HEK293 (cell line): ENCODE results near the gene DAND5.
A peak's percentile ranks its signal among the peaks of the same experiment; 100 is the strongest.

Source experiments
- CTCF ChIA-PET: fragments of 350-600 bp; formaldehyde crosslinking; extraction: SDS; loops from one replicate; lab custom pipeline; 2021; ENCODE audit warnings: antibody characterized with exemption; lab: Yijun Ruan, JAX
- POLR2A ChIA-PET: fragments of 300-600 bp; formaldehyde crosslinking; extraction: SDS; loops from one replicate; lab custom pipeline; 2020; ENCODE audit warnings: antibody characterized with exemption, inconsistent platforms; lab: Yijun Ruan, JAX
- H3K27ac ChIP-seq: fragments of 200-500 bp; sonication (Bioruptor generic); 2 replicates; pipeline ENCODE4 v1.5.1; 2014; ENCODE audit warnings: low read depth, low read length, control low read depth, inconsistent platforms; ENCODE audit errors: extremely low read depth
- H3K36me3 ChIP-seq, 2 experiments: fragments of 200-500 bp in 1 of 2; sonication (Bioruptor generic) in 1 of 2; 1 replicate in 1 of 2; 2 replicates in 1 of 2; pipeline ENCODE4 v1.5.1; 2014 to 2017; ENCODE audit warnings: inconsistent platforms in 2 of 2, low read length in 2 of 2; ENCODE audit not compliant: control insufficient read depth in 2 of 2, insufficient read depth in 1 of 2
- H3K4me1 ChIP-seq: fragments of 200-500 bp; sonication (Bioruptor generic); 2 replicates; pipeline ENCODE4 v1.5.1; 2014; ENCODE audit warnings: mild to moderate bottlenecking, low read length, inconsistent platforms; ENCODE audit not compliant: control insufficient read depth, insufficient read depth
- H3K4me3 ChIP-seq: 2 replicates; pipeline ENCODE4 v1.5.1; 2011; ENCODE audit warnings: low read depth, mild to moderate bottlenecking, control low read depth, low read length, moderate library complexity
- H3K9me3 ChIP-seq: fragments of 200-500 bp; sonication (Bioruptor generic); 2 replicates; pipeline ENCODE4 v1.5.1; 2014; ENCODE audit warnings: low read depth, low read length, inconsistent platforms; ENCODE audit not compliant: control insufficient read depth, insufficient read depth
- BCL11A ChIP-seq: fragments of 450-650 bp; formaldehyde crosslinking; IDR thresholded peaks from 2 replicates; pipeline ENCODE4 v1.5.1; 2016; ENCODE audit warnings: low read depth, missing biosample characterization, missing genetic modification characterization
- GLIS1 ChIP-seq: fragments of 450-650 bp; formaldehyde crosslinking; IDR thresholded peaks from 2 replicates; pipeline ENCODE4 v1.5.1; 2016; ENCODE audit warnings: missing biosample characterization, missing genetic modification characterization
- KLF9 ChIP-seq: fragments of 450-650 bp; formaldehyde crosslinking; IDR thresholded peaks from 2 replicates; pipeline ENCODE4 v1.5.1; 2016; ENCODE audit warnings: missing biosample characterization, missing genetic modification characterization, low read depth
- OVOL3 ChIP-seq: fragments of 450-650 bp; formaldehyde crosslinking; IDR thresholded peaks from 2 replicates; pipeline ENCODE4 v1.5.1; 2016; ENCODE audit warnings: missing biosample characterization, missing genetic modification characterization
- SCRT2 ChIP-seq: fragments of 450-650 bp; formaldehyde crosslinking; IDR thresholded peaks from 2 replicates; pipeline ENCODE4 v1.5.1; 2016; ENCODE audit warnings: missing biosample characterization, missing genetic modification characterization
- SP3 ChIP-seq: fragments of 450-650 bp; formaldehyde crosslinking; IDR thresholded peaks from 2 replicates; pipeline ENCODE4 v1.5.1; 2016; ENCODE audit warnings: missing biosample characterization, missing genetic modification characterization
- SP7 ChIP-seq: fragments of 450-650 bp; formaldehyde crosslinking; IDR thresholded peaks from 2 replicates; pipeline ENCODE4 v1.5.1; 2016; ENCODE audit warnings: missing biosample characterization, missing genetic modification characterization
- YY1 ChIP-seq: fragments of 450-650 bp; formaldehyde crosslinking; IDR thresholded peaks from 2 replicates; pipeline ENCODE4 v1.5.1; 2018; ENCODE audit warnings: missing biosample characterization, missing genetic modification characterization
- ZBTB17 ChIP-seq: fragments of 450-650 bp; formaldehyde crosslinking; IDR thresholded peaks from 2 replicates; pipeline ENCODE4 v1.5.1; 2016; ENCODE audit warnings: missing biosample characterization, missing genetic modification characterization
- ZBTB21 ChIP-seq: fragments of 450-650 bp; formaldehyde crosslinking; IDR thresholded peaks from 2 replicates; pipeline ENCODE4 v1.5.1; 2017; ENCODE audit warnings: missing biosample characterization, missing genetic modification characterization
- ZBTB8A ChIP-seq: fragments of 450-650 bp; formaldehyde crosslinking; IDR thresholded peaks from 2 replicates; pipeline ENCODE4 v1.5.1; 2016; ENCODE audit warnings: missing biosample characterization, missing genetic modification characterization
- ZNF239 ChIP-seq: fragments of 450-650 bp; formaldehyde crosslinking; IDR thresholded peaks from 2 replicates; pipeline ENCODE4 v1.5.1; 2016; ENCODE audit warnings: missing biosample characterization, missing genetic modification characterization
- ZNF426 ChIP-seq: fragments of 450-650 bp; formaldehyde crosslinking; IDR thresholded peaks from 2 replicates; pipeline ENCODE4 v1.5.1; 2017; ENCODE audit warnings: missing biosample characterization, missing genetic modification characterization, mild to moderate bottlenecking, inconsistent platforms, moderate library complexity
- ZNF501 ChIP-seq: fragments of 450-650 bp; formaldehyde crosslinking; IDR thresholded peaks from 2 replicates; pipeline ENCODE4 v1.5.1; 2016; ENCODE audit warnings: missing biosample characterization, missing genetic modification characterization
- ZNF560 ChIP-seq: fragments of 450-650 bp; formaldehyde crosslinking; IDR thresholded peaks from 2 replicates; pipeline ENCODE4 v1.5.1; 2017; ENCODE audit warnings: missing biosample characterization, missing genetic modification characterization, borderline replicate concordance
- ZNF658 ChIP-seq: fragments of 450-650 bp; formaldehyde crosslinking; IDR thresholded peaks from 2 replicates; pipeline ENCODE4; 2016; ENCODE audit warnings: missing biosample characterization, missing genetic modification characterization
- ZSCAN30 ChIP-seq: fragments of 450-650 bp; IDR thresholded peaks from 2 replicates; pipeline ENCODE4 v1.5.1; 2018; ENCODE audit warnings: missing biosample characterization, mild to moderate bottlenecking, missing genetic modification characterization, moderate library complexity
- ZXDB ChIP-seq: fragments of 450-650 bp; formaldehyde crosslinking; IDR thresholded peaks from 2 replicates; pipeline ENCODE4 v1.5.1; 2016; ENCODE audit warnings: missing biosample characterization, missing genetic modification characterization
- TF ChIP-seq, protein P1 (sequence below): fragments of 450-650 bp; formaldehyde crosslinking; IDR thresholded peaks from 2 replicates; pipeline ENCODE4 v1.5.1; 2016; ENCODE audit warnings: missing biosample characterization, missing genetic modification characterization
- TF ChIP-seq, protein P2 (sequence below): fragments of 450-650 bp; formaldehyde crosslinking; IDR thresholded peaks from 2 replicates; pipeline ENCODE4 v1.5.1; 2016; ENCODE audit warnings: missing biosample characterization, missing genetic modification characterization
- TF ChIP-seq, protein P3 (sequence below): fragments of 450-650 bp; formaldehyde crosslinking; optimal IDR thresholded peaks from 2 replicates; pipeline ENCODE3; 2016; ENCODE audit warnings: missing biosample characterization, mild to moderate bottlenecking, missing genetic modification characterization
- TF ChIP-seq, protein P4 (sequence below): fragments of 450-650 bp; formaldehyde crosslinking; IDR thresholded peaks from 2 replicates; pipeline ENCODE4 v1.5.1; 2017; ENCODE audit warnings: missing biosample characterization, missing genetic modification characterization
- TF ChIP-seq, protein P5 (sequence below): fragments of 450-650 bp; formaldehyde crosslinking; IDR thresholded peaks from 2 replicates; pipeline ENCODE4 v1.5.1; 2016; ENCODE audit warnings: missing biosample characterization, missing genetic modification characterization, low read depth
- TF ChIP-seq, protein P6 (sequence below): fragments of 450-650 bp; formaldehyde crosslinking; conservative IDR thresholded peaks from 2 replicates; pipeline ENCODE4 v1.5.1; 2016; ENCODE audit warnings: low read depth, missing biosample characterization, missing genetic modification characterization

DAND5 gene

DNA sequence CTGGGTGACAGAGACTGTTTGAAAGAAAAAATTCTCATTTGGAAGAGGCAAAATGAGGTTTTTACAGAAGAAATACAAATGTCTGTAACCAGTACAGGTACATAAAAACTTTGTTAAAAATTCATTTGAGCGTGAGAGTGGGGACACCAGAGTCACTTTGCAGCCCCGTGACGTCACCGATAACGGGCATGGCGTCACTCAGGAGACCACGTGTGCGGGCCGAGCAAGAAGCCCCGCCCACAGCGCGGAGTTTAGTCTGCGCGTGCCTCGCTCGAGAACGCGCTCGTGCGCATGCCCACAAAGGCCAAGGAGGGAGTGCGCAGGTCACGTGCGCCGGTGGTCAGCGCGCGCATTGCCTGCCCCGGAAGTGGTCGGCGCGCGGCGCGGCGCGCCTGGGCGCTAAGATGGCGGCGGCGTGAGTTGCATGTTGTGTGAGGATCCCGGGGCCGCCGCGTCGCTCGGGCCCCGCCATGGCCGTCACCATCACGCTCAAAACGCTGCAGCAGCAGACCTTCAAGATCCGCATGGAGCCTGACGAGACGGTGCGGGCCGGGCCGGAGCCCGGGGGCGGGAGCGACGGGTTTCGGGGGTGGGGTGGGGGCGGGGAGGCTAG lies 23.8 kb upstream of the DAND5 start, which contains the start of gene RAD23A:
TSS of gene RAD23A (plus strand) at position 384 of the 613 bp plus-strand sequence. CDS start at position 471, 87 bp downstream.
- ChIA-PET POLR2A (interaction anchor here (0.9 to 2.1 kb wide), 5 partner anchors 8 to 148 kb away, joined by 3 to 12 read pairs (median 5); partner anchors contain the start of gene CALR), CTCF (interaction anchor here (0.6 to 6.2 kb wide), 3 partner anchors 20 to 1096 kb away, joined by 3 to 31 read pairs (median 3); no protein-coding TSS in a partner anchor)
- Histone ChIP-seq H3K4me1 (peaks cover 3% of the 10 kb centered on the region; the same call in 1 of the 2 replicates), H3K9me3 (no peaks in the 10 kb centered on the region), H3K27ac (peak within 1 kb of the TSS; percentile 83), H3K36me3 (peaks cover 48 to 77% of the 10 kb centered on the region in 2 experiments), H3K4me3 (peak within 1 kb of the TSS; percentile 84)
- TF ChIP-seq, protein P1, sequence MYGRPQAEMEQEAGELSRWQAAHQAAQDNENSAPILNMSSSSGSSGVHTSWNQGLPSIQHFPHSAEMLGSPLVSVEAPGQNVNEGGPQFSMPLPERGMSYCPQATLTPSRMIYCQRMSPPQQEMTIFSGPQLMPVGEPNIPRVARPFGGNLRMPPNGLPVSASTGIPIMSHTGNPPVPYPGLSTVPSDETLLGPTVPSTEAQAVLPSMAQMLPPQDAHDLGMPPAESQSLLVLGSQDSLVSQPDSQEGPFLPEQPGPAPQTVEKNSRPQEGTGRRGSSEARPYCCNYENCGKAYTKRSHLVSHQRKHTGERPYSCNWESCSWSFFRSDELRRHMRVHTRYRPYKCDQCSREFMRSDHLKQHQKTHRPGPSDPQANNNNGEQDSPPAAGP (tag by site-specific recombination) = peak; percentile 80
- TF ChIP-seq, protein P2, sequence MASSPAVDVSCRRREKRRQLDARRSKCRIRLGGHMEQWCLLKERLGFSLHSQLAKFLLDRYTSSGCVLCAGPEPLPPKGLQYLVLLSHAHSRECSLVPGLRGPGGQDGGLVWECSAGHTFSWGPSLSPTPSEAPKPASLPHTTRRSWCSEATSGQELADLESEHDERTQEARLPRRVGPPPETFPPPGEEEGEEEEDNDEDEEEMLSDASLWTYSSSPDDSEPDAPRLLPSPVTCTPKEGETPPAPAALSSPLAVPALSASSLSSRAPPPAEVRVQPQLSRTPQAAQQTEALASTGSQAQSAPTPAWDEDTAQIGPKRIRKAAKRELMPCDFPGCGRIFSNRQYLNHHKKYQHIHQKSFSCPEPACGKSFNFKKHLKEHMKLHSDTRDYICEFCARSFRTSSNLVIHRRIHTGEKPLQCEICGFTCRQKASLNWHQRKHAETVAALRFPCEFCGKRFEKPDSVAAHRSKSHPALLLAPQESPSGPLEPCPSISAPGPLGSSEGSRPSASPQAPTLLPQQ (tag by site-specific recombination) = peak; percentile 44; the same call in 1 of the 2 replicates
- TF ChIP-seq SCRT2 (tag by site-specific recombination) = no peak
- peak; percentile 63 for TF ChIP-seq ZXDB (tag by site-specific recombination)
- peak; percentile 46; the same call in 1 of the 2 replicates for TF ChIP-seq ZSCAN30 (tag by site-specific recombination)
- TF ChIP-seq, protein P3, sequence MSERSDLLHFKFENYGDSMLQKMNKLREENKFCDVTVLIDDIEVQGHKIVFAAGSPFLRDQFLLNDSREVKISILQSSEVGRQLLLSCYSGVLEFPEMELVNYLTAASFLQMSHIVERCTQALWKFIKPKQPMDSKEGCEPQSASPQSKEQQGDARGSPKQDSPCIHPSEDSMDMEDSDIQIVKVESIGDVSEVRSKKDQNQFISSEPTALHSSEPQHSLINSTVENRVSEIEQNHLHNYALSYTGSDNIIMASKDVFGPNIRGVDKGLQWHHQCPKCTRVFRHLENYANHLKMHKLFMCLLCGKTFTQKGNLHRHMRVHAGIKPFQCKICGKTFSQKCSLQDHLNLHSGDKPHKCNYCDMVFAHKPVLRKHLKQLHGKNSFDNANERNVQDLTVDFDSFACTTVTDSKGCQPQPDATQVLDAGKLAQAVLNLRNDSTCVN (tag by site-specific recombination) = peak; percentile 100
- TF ChIP-seq OVOL3 = peak; percentile 21; the same call in 1 of the 2 replicates
- peak; percentile 61; the same call in 1 of the 2 replicates for TF ChIP-seq ZBTB17 (tag by site-specific recombination)
- peak; percentile 100 for TF ChIP-seq ZBTB21 (tag by site-specific recombination)
- no peak; the same call in none of the 2 replicates for TF ChIP-seq ZNF501 (tag by site-specific recombination)
- TF ChIP-seq, protein P4, sequence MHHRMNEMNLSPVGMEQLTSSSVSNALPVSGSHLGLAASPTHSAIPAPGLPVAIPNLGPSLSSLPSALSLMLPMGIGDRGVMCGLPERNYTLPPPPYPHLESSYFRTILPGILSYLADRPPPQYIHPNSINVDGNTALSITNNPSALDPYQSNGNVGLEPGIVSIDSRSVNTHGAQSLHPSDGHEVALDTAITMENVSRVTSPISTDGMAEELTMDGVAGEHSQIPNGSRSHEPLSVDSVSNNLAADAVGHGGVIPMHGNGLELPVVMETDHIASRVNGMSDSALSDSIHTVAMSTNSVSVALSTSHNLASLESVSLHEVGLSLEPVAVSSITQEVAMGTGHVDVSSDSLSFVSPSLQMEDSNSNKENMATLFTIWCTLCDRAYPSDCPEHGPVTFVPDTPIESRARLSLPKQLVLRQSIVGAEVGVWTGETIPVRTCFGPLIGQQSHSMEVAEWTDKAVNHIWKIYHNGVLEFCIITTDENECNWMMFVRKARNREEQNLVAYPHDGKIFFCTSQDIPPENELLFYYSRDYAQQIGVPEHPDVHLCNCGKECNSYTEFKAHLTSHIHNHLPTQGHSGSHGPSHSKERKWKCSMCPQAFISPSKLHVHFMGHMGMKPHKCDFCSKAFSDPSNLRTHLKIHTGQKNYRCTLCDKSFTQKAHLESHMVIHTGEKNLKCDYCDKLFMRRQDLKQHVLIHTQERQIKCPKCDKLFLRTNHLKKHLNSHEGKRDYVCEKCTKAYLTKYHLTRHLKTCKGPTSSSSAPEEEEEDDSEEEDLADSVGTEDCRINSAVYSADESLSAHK = peak; percentile 11; the same call in 1 of the 2 replicates
- TF ChIP-seq, protein P5, sequence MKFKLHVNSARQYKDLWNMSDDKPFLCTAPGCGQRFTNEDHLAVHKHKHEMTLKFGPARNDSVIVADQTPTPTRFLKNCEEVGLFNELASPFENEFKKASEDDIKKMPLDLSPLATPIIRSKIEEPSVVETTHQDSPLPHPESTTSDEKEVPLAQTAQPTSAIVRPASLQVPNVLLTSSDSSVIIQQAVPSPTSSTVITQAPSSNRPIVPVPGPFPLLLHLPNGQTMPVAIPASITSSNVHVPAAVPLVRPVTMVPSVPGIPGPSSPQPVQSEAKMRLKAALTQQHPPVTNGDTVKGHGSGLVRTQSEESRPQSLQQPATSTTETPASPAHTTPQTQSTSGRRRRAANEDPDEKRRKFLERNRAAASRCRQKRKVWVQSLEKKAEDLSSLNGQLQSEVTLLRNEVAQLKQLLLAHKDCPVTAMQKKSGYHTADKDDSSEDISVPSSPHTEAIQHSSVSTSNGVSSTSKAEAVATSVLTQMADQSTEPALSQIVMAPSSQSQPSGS (tag by site-specific recombination) = peak; percentile 100
- TF ChIP-seq, protein P6, sequence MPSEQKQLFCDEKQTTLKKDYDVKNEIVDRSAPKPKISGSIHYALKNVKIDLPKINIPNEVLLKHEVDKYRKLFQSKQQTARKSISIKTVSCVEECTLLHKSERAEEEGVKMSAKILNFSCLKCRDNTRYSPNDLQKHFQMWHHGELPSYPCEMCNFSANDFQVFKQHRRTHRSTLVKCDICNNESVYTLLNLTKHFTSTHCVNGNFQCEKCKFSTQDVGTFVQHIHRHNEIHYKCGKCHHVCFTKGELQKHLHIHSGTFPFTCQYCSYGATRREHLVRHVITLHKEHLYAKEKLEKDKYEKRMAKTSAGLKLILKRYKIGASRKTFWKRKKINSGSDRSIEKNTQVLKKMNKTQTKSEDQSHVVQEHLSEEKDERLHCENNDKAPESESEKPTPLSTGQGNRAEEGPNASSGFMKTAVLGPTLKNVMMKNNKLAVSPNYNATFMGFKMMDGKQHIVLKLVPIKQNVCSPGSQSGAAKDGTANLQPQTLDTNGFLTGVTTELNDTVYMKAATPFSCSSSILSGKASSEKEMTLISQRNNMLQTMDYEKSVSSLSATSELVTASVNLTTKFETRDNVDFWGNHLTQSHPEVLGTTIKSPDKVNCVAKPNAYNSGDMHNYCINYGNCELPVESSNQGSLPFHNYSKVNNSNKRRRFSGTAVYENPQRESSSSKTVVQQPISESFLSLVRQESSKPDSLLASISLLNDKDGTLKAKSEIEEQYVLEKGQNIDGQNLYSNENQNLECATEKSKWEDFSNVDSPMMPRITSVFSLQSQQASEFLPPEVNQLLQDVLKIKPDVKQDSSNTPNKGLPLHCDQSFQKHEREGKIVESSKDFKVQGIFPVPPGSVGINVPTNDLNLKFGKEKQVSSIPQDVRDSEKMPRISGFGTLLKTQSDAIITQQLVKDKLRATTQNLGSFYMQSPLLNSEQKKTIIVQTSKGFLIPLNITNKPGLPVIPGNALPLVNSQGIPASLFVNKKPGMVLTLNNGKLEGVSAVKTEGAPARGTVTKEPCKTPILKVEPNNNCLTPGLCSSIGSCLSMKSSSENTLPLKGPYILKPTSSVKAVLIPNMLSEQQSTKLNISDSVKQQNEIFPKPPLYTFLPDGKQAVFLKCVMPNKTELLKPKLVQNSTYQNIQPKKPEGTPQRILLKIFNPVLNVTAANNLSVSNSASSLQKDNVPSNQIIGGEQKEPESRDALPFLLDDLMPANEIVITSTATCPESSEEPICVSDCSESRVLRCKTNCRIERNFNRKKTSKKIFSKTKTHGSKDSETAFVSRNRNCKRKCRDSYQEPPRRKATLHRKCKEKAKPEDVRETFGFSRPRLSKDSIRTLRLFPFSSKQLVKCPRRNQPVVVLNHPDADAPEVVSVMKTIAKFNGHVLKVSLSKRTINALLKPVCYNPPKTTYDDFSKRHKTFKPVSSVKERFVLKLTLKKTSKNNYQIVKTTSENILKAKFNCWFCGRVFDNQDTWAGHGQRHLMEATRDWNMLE (tag by site-specific recombination) = peak; percentile 74
- TF ChIP-seq YY1 = peak; percentile 96
- no peak for TF ChIP-seq ZNF560 (tag by site-specific recombination)
- TF ChIP-seq GLIS1 (tag by site-specific recombination) = 0 out of 2 replicates have a peak, but pooled peaks have one; percentile 18
- TF ChIP-seq ZNF658 (tag by site-specific recombination) = no peak
- peak; percentile 49 for TF ChIP-seq ZBTB8A
- peak; percentile 84 for TF ChIP-seq SP7 (tag by site-specific recombination)
- TF ChIP-seq ZNF426 (tag by site-specific recombination) = no peak
- TF ChIP-seq KLF9 = peak; percentile 67
- TF ChIP-seq SP3 (tag by site-specific recombination) = peak; percentile 87
- TF ChIP-seq BCL11A (tag by site-specific recombination) = peak; percentile 63; the same call in 1 of the 2 replicates
- 0 out of 2 replicates have a peak, but pooled peaks have one; percentile 3 for TF ChIP-seq ZNF239 (tag by site-specific recombination)
